Endothelial cell of umbilical vein (primary cell): ENCODE measurements around the gene MS4A6E. TPM values are rescaled to one million over a fixed set of nuclear protein-coding genes. Genes with fewer than 3 reads are reported as not detected.

Source experiments
- BruUV-seq: library from RNA; stranded (reverse); fragments of 400-500 nt; replicated peaks from 2 replicates; lab custom pipeline; 2021; lab: Mats Ljungman, UMichigan
- CTCF ChIA-PET: fragments of 300-600, 350-600 bp; sonication (Branson Sonifier 250); formaldehyde crosslinking; loops from one replicate; lab custom pipeline; 2021; ENCODE audit warnings: antibody characterized with exemption, inconsistent platforms; lab: Charles Lee
- POLR2A ChIA-PET: fragments of 300-600, 350-600 bp; sonication (Branson Sonifier 250); formaldehyde crosslinking; loops from one replicate; lab custom pipeline; 2021; ENCODE audit warnings: antibody characterized with exemption, inconsistent platforms; lab: Charles Lee
- DNase-seq: peaks from one replicate; pipeline ENCODE4 v3.0.0-alpha.2; 2011; ENCODE audit warnings: low read depth, low spot score
- FAIRE-seq: peaks from 2 replicates; lab custom pipeline; 2011; peaks lifted over from hg19 to GRCh38; lab: Jason Lieb, UNC
- H2AFZ ChIP-seq: 2 replicates; pipeline ENCODE4 v1.6.0; 2012; ENCODE audit warnings: low read depth, low read length, control low read depth, inconsistent platforms
- H3K27ac ChIP-seq: 2 replicates; pipeline ENCODE4 v1.5.1; 2011; ENCODE audit warnings: low read depth, mild to moderate bottlenecking, control low read depth, low read length, moderate library complexity; ENCODE audit not compliant: insufficient read depth
- H3K27me3 ChIP-seq, 2 experiments: 2 replicates each; pipeline versions ENCODE4 v1.6.0 to v1.6.1; 2011; ENCODE audit warnings: low read length in 2 of 2, mixed read lengths in 1 of 2; ENCODE audit not compliant: control insufficient read depth in 2 of 2, insufficient read depth in 2 of 2
- H3K36me3 ChIP-seq, 2 experiments: 2 replicates in 1 of 2; 3 replicates in 1 of 2; pipeline ENCODE4 v1.5.1; 2011; ENCODE audit warnings: low read length in 2 of 2, mild to moderate bottlenecking in 1 of 2, moderate library complexity in 1 of 2; ENCODE audit not compliant: control insufficient read depth in 2 of 2, insufficient read depth in 2 of 2; ENCODE audit errors: extremely low read depth in 1 of 2
- H3K4me1 ChIP-seq: 3 replicates; pipeline ENCODE4 v1.5.1; 2011; ENCODE audit warnings: mild to moderate bottlenecking, low read length; ENCODE audit not compliant: control insufficient read depth, insufficient read depth; ENCODE audit errors: extremely low read depth
- H3K4me2 ChIP-seq: 2 replicates; pipeline ENCODE4 v1.6.1; 2011; ENCODE audit warnings: low read length, control low read depth, mixed read lengths; ENCODE audit not compliant: insufficient read depth
- H3K4me3 ChIP-seq, 3 experiments: fragments of 200-600 bp in 1 of 3; sonication (generic), shearing (Covaris generic) in 1 of 3; replicated peaks in 1 of 3; 2 replicates each; pipeline ENCODE4 v1.5.1; 2011 to 2016; ENCODE audit warnings: control low read depth in 3 of 3, low read length in 3 of 3, mild to moderate bottlenecking in 2 of 3, inconsistent platforms in 1 of 3, low read depth in 1 of 3, moderate library complexity in 1 of 3; ENCODE audit not compliant: insufficient read depth in 1 of 3
- H3K79me2 ChIP-seq: 2 replicates; pipeline ENCODE4 v1.6.0; 2012; ENCODE audit warnings: low read length, inconsistent platforms; ENCODE audit not compliant: control insufficient read depth, insufficient read depth
- H3K9ac ChIP-seq: replicated peaks from 2 replicates; pipeline ENCODE3; 2011; ENCODE audit warnings: low read length, control low read depth; ENCODE audit not compliant: insufficient read depth; ENCODE audit errors: extremely low read depth
- H3K9me1 ChIP-seq: replicated peaks from 3 replicates; pipeline ENCODE4 v1.6.0; 2011; ENCODE audit warnings: mild to moderate bottlenecking, low read length; ENCODE audit not compliant: control insufficient read depth, insufficient read depth; ENCODE audit errors: extremely low read depth
- H3K9me3 ChIP-seq: replicated peaks from 2 replicates; pipeline ENCODE4 v1.5.1; 2012; ENCODE audit warnings: low read length, inconsistent platforms; ENCODE audit not compliant: control insufficient read depth, insufficient read depth
- H4K20me1 ChIP-seq: replicated peaks from 2 replicates; pipeline ENCODE3; 2011; ENCODE audit warnings: mild to moderate bottlenecking, low read length; ENCODE audit not compliant: control insufficient read depth, insufficient read depth; ENCODE audit errors: extremely low read depth
- CTCF ChIP-seq, 2 donors: IDR thresholded peaks; 1 replicate in 1 of 2; 2 replicates in 1 of 2; pipeline ENCODE4 v1.5.1; 2011; ENCODE audit warnings: low read length in 2 of 2, mild to moderate bottlenecking in 2 of 2, moderate library complexity in 2 of 2, control low read depth in 1 of 2, inconsistent platforms in 1 of 2, low read depth in 1 of 2; ENCODE audit not compliant: insufficient read depth in 1 of 2; ENCODE audit errors: extremely low read depth in 1 of 2
- EZH2 ChIP-seq: IDR thresholded peaks from 2 replicates; pipeline ENCODE4 v1.6.1; 2012; ENCODE audit warnings: borderline replicate concordance, low read depth, mild to moderate bottlenecking, moderate library complexity, low read length, inconsistent platforms; ENCODE audit not compliant: severe bottlenecking
- FOS ChIP-seq: IDR thresholded peaks from 2 replicates; pipeline ENCODE4 v1.6.1; 2011; ENCODE audit warnings: mild to moderate bottlenecking, low read length, moderate library complexity, borderline replicate concordance; ENCODE audit not compliant: insufficient read depth
- GATA2 ChIP-seq: IDR thresholded peaks from 2 replicates; pipeline ENCODE4 v1.7.0; 2011; ENCODE audit warnings: low read depth, mild to moderate bottlenecking, moderate library complexity, mixed read lengths, low read length; ENCODE audit not compliant: insufficient read length, insufficient read depth
- JUN ChIP-seq: IDR thresholded peaks from 2 replicates; pipeline ENCODE4 v1.6.1; 2011; ENCODE audit warnings: borderline replicate concordance, low read depth; ENCODE audit not compliant: insufficient read length, insufficient read depth
- MAX ChIP-seq: IDR thresholded peaks from 2 replicates; pipeline ENCODE4 v1.6.1; 2011; ENCODE audit not compliant: insufficient read depth, insufficient read length
- MYC ChIP-seq: IDR thresholded peaks from one replicate; pipeline ENCODE4 v1.6.1; 2011; ENCODE audit warnings: mild to moderate bottlenecking, low read depth, low read length
- POLR2A ChIP-seq: IDR thresholded peaks from 2 replicates; pipeline ENCODE4 v1.6.1; 2012; ENCODE audit warnings: low read depth, mild to moderate bottlenecking, control low read depth, low read length
- POLR2AphosphoS5 ChIP-seq: IDR thresholded peaks from 2 replicates; pipeline ENCODE4 v1.6.1; 2012; ENCODE audit warnings: low read depth, mild to moderate bottlenecking, control low read depth, low read length, moderate library complexity; ENCODE audit not compliant: insufficient read depth
- dilution Hi-C: fragments of 300-500 bp; cut with MboI; formaldehyde crosslinking; loops from one replicate; pipeline ENCODE4 v1.15.0; 2019; ENCODE audit warnings: low sequenced_read_pairs; ENCODE audit not compliant: extremely low pct_ligation_motif_present
- intact Hi-C: fragments of 100-400 bp; cut with micrococcal nuclease; formaldehyde crosslinking; loops from one replicate; pipeline ENCODE4 v1.10.0; 2022
- polyA plus RNA-seq, 4 experiments: library from polyadenylated mRNA; depleted of rRNA in 3 of 4; stranded (reverse) in 3 of 4; unstranded in 1 of 4; fragments of >200 nt; gene quantifications; 2 replicates each; pipeline versions ENCODE4 v1.2.1 to v1.2.3, GENCODE V29; 2011 to 2012; ENCODE audit warnings: missing spikeins in 1 of 4
- total RNA-seq: library from RNA; stranded (reverse); gene quantifications from 2 replicates; pipeline ENCODE4 v1.2.3, GENCODE V29; 2021

The MS4A6E gene
- total and polyA plus RNA-seq, 2 donors (not counting 3 experiments of a cell fraction or from before 2014, with no cell fraction given) = not detected

GRCh38 chr11:60347084-60347797 is 20.2 kb downstream of the MS4A6E start:
- no TSS peak for BruUV-seq
- Histone ChIP-seq H3K9me3 (no peaks in the 10 kb centered on the region), H3K9ac (no peak overlapping the region), H3K36me3 (no peaks in the 10 kb centered on the region), H3K79me2 (no peaks in the 10 kb centered on the region), H4K20me1 (no peaks in the 10 kb centered on the region), H2AFZ (no peak overlapping the region), H3K27ac (no peak overlapping the region), H3K4me2 (no peak overlapping the region), H3K9me1 (no peaks in the 10 kb centered on the region), H3K27me3 (peaks cover 27 to 30% of the 10 kb centered on the region in 2 experiments), H3K4me3 (no peak overlapping the region), H3K4me1 (no peaks in the 10 kb centered on the region)
- dilution Hi-C loops = no loop called here
- FAIRE-seq (no peak), DNase-seq (no peak)
- POLR2A ChIA-PET = no interaction called here
- CTCF ChIA-PET = interaction anchor here (1.5 to 8.5 kb wide), 5 partner anchors 13 to 83 kb away, joined by 4 to 85 read pairs (median 67); no protein-coding TSS in a partner anchor
- TF ChIP-seq MYC (no peak), POLR2AphosphoS5 (no peak), EZH2 (no peak), FOS (no peak), MAX (no peak), GATA2 (no peak), CTCF (IDR thresholded peaks at IDR 0.05; ENCODE audit: extremely low read depth in 1 of 2, insufficient read depth in 1 of 2, low read depth in 1 of 2, low read length in 2 of 2) (no peak), POLR2A (no peak), JUN (no peak)
- intact Hi-C loops = no loop called here
